Skeletal muscle cell (primary cell): ENCODE measurements around the gene MEIOSIN.
A peak's percentile ranks its signal among the peaks of the same experiment; 100 is the strongest.
"Not testable (repeated sequence)": the region's sequence is repeated elsewhere in the genome, so short reads cannot be mapped to it uniquely, and the experiment has no call there.

Experiments used
- DNase-seq: peaks from one replicate; pipeline ENCODE4 v3.0.0-alpha.2; 2010; ENCODE audit warnings: low read depth
- H3K4me3 ChIP-seq: 2 replicates; pipeline ENCODE4 v1.5.1; 2011; ENCODE audit warnings: low read depth, mild to moderate bottlenecking, control low read depth, low read length, moderate library complexity

MEIOSIN gene

GRCh38 chr19:45733160-45733810, at the start of gene MEIOSIN:
Gene MEIOSIN, plus strand, starts transcription at chr19:45733439. Its CDS starts 1,938 bp downstream, at chr19:45735377.
- DNase-seq: no peak
- H3K4me3 ChIP-seq: no peak within 1 kb of the TSS

DNA sequence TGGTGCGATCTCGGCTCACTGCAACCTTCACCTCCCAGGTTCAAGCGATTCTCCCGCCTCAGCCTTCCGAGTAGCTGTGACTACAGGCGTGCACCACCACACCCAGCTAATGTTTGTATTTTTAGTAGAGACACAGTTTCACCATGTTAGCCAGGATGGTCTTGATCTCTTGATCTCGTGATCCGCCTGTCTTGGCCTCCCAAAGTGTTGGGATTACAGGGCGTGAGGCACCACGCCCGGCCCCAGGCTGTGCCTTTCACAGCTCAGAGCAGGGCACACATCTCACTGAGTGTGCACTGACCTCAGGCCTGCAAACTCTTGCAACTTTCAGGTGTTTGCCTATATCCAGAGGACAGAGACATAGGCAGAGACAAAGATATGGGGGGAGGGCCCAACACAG, 48.2 kb upstream of the MEIOSIN start:
- H3K4me3 ChIP-seq, DNase-seq: not testable (repeated sequence)

DNA sequence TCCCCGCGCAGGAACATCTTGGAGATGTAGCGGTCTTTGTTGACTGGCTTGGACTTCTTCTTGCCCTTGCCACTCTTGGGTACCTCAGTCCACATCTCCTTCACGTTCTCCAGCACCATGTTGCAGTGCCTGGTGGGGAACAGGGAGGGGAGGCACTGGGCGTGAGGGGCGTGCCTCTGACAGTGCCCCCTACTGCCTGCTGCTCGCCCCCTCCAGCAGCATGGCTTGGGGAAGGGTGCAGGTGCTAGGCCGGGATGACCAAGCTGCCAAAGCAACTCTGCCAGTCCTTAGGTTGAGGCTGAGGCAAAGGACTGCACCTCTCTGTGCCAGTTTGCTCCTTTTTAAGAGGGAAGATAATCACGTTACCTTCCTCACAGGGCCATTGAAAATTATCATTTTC, 45.6 kb upstream of the MEIOSIN start:
- DNase-seq: no peak
- H3K4me3 ChIP-seq: no peak overlapping the region

DNA sequence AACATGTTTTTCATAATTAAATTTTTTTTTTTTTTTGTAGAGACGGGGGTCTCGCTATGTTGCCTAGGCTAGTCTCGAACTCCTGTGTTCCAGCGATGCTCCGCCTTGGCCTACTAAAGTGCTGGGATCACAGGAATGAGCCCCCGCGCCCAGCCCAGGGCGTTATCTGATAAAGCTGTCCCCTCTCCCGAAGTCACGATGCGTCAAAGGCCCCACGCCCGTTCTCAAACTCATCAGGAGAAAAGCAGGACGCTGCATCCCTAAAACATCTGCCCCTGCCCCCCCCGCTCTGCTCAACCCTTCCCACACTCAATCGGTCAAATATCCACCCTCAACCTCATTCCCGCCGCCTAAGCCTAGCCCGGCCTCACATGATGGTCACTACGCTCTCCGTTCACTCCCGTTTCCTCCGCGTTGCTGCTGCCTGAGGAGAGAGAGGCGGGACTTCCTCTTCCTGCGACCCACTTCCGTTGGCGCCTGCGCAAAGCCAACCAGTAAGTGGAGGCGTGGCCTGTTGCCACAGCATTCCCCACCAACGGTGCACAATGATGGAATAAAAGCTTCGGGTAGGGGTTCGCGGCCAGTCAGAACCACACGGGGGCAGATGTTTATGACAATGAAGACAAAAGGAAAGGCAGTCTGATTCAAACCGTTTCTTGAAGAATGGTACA, 41.6 kb upstream of the MEIOSIN start, which contains the start of gene SNRPD2:
Gene SNRPD2, minus strand, starts transcription at position 438 of the 671 bp plus-strand sequence. Its CDS starts 65 bp downstream, at position 373.
- peak; percentile 78 for DNase-seq
- H3K4me3 ChIP-seq: peak within 1 kb of the TSS; percentile 97

- DNase-seq: peak; percentile 96
- H3K4me3 ChIP-seq: peak within 1 kb of the TSS; percentile 97
These were observed 40.8 kb upstream of the MEIOSIN start, which contains the start of gene QPCTL for GRCh38 chr19:45692187-45693105. Gene QPCTL, plus strand, starts transcription at chr19:45692666. Its CDS starts 38 bp downstream, at chr19:45692704.

- no peak for DNase-seq
- peak overlapping the region; percentile 97 for H3K4me3 ChIP-seq
These were observed 40.0 kb upstream of the MEIOSIN start for GRCh38 chr19:45693106-45693788.

DNA sequence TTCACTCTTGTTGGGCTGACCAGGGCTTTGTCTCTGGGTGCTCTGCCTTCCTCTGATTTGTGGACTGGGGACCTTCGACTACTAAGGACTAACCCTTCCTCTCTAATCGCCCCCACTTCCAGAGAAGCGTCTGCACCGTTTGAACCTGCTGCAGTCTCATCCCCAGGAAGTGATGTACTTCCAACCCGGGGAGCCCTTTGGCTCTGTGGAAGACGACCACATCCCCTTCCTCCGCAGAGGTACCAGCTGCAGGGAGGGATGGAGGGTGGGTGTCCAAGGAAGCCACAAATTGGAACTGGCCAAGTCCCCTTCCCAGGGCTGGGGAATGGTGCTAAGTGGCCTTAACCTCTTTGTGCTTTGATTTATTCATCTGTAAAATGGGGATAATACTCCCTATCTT, 31.6 kb upstream of the MEIOSIN start:
- DNase-seq: no peak
- no peak overlapping the region for H3K4me3 ChIP-seq

GRCh38 chr19:45705115-45705514, 28.1 kb upstream of the MEIOSIN start:
- DNase-seq: no peak
- no peak overlapping the region for H3K4me3 ChIP-seq

DNA sequence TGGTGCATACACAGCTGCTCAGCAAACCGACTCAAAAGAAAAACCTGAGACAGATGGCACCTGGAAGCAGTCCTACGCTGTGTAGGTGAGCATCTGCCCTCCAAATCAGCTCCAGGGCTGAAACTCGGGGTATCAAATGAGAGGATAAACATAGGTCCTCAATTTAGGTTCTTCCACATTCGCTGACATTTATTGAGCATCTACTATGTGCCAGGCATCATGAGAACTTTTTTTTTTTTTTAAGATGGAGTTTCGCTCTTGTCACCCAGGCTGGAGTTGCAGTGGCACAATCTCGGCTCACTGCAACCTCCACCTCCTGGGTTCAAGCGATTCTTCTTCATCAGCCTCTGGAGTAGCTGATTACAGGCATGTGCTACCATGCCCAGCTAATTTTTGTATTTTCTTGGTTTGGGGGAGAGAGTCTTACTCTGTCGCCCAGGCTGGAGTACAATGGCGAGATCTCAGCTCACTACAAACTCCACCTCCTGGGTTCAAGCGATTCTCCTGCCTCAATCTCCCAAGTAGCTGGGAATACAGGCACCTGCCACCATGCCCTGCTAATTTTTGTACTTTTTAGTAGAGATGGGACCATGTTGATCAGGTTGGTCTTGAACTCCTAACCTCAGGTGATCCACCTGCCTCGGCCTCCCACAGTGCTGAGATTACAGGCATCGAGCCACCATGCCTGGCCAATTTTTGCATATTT, 27.4 kb upstream of the MEIOSIN start:
- H3K4me3 ChIP-seq: no peak overlapping the region
- no peak for DNase-seq

- no peak for DNase-seq
- no peak overlapping the region for H3K4me3 ChIP-seq
These were observed 22.7 kb upstream of the MEIOSIN start for GRCh38 chr19:45710356-45711130.

DNA sequence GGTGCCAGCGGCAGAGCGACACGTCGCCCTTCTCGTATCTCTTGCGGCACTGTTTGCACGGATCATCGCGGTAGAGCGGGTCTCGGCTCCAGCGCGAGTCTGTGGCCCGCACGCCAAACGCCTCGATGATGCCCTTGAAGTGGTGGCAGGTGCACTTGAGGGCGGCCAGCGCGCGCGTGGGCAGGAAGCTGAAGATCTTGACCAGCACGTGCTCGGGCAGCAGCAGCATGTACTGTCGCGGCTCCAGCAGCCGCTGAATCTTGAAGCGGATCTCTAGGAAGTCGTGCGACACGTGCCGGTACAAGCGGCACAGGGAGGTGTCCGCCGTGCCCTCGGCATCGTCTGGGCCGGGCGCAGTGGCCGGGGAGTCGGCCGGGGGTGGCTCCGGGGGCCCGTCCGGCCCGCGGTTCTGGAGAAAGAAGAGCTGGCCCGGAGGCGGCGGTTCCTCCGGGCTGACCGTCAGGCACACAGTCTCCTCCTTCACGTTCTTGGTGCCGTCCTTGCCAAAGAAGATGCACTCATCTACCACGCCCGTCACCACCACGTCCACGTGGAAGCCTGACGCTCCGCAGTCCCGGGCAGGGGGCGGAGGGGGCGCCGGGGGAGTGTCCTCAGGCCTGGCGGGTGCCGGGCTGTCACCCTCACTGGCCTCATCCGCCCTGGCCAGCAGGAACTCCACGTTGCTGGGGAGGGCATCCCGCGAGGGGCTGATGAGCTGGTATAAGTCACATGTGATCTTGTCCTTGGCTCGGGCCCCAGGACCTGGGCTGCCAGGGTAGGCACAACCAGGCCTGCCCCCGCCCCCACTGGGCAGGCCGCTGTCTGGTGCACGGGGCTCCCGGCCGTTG, 21.2 kb upstream of the MEIOSIN start:
- no peak for DNase-seq
- no peak overlapping the region for H3K4me3 ChIP-seq

DNA sequence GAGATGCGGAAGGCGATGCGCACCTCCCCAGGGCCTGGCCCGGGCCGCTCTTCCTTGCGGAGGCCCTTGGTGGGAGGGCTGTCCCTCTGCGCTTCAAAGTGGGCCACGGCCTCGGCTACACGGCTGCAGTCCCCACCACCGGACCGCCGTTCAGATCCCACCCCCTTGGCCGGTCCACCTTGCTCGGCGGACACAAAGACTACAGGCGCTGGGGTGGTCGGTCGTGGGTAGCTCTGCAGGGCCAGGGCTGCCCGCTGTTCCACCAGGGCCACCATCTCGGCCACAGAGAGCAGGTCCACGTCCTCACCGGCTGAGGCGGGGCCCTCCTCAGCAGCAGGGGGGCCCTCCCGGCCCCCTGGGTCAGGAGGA, 20.6 kb upstream of the MEIOSIN start:
- no peak overlapping the region for H3K4me3 ChIP-seq
- DNase-seq: no peak

GRCh38 chr19:45713141-45713540, 20.1 kb upstream of the MEIOSIN start:
- DNase-seq: no peak
- H3K4me3 ChIP-seq: no peak overlapping the region

DNA sequence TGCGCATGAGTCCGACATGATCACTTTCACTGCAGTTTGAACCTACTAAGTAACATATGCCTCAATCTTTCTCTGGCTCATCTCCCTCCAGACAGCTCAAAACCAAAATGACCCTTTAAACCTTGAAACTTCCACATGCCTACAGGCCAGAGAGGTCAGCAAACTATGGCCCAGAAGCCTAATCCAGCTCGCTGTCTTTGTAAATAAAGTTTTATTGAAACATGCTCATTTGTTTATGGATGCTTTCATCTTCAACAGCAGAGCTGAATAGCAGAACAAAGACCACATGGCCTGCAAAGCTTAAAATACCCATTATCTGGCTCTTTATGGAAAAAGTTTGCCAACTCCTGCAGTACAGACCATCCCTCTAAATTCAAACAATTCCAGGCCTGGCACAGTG, 18.1 kb upstream of the MEIOSIN start:
- no peak overlapping the region for H3K4me3 ChIP-seq
- DNase-seq: no peak

GRCh38 chr19:45716359-45717130, 16.7 kb upstream of the MEIOSIN start:
- H3K4me3 ChIP-seq: peak overlapping the region; percentile 92
- no peak for DNase-seq

GRCh38 chr19:45717131-45717982, 15.9 kb upstream of the MEIOSIN start:
- peak; percentile 99 for DNase-seq
- H3K4me3 ChIP-seq: peak overlapping the region; percentile 92
